B cell (primary cell): ENCODE data around the gene HTR3A. TPM values are rescaled to one million over a fixed set of nuclear protein-coding genes. Genes with fewer than 3 reads are reported as not detected.

Experiments used
- ATAC-seq: fragments of 200-7000 bp; cut with Tn5 transposase; one replicate; pipeline ENCODE4 v1.10.0; 2021; ENCODE audit warnings: low read depth, mild to moderate bottlenecking, moderate number of reproducible peaks, moderate library complexity
- CTCF ChIA-PET: fragments of 350-600 bp; sonication (Branson Sonifier 250); formaldehyde crosslinking; loops from one replicate; lab custom pipeline; 2021; ENCODE audit warnings: antibody characterized with exemption, inconsistent platforms; lab: Charles Lee
- POLR2A ChIA-PET: fragments of 350-600 bp; sonication (Branson Sonifier 250); formaldehyde crosslinking; loops from one replicate; lab custom pipeline; 2021; ENCODE audit warnings: antibody characterized with exemption; lab: Charles Lee
- DNase-seq: peaks from one replicate; pipeline ENCODE4 v3.0.0; 2013
- H2AFZ ChIP-seq: 2 replicates; pipeline ENCODE4 v1.6.1; 2012; ENCODE audit warnings: mild to moderate bottlenecking, low read depth, low read length; ENCODE audit not compliant: insufficient read depth, poor library complexity, severe bottlenecking
- H3K27ac ChIP-seq, 2 donors: 1 replicate in 1 of 2; 2 replicates in 1 of 2; pipeline ENCODE4 v1.5.1; 2012 to 2013; ENCODE audit warnings: low read length in 2 of 2, mild to moderate bottlenecking in 2 of 2, moderate library complexity in 1 of 2
- H3K27me3 ChIP-seq, 4 experiments: fragments of 200-600 bp in 1 of 4; sonication (generic) in 1 of 4; replicated peaks in 1 of 4; 1 replicate in 2 of 4; 2 replicates in 2 of 4; pipeline versions ENCODE4 v1.6.1 to v1.7.0; 2013 to 2016; ENCODE audit warnings: low read length in 3 of 4, mild to moderate bottlenecking in 2 of 4, mixed read lengths in 1 of 4, moderate library complexity in 1 of 4; ENCODE audit not compliant: insufficient read depth in 4 of 4, control insufficient read depth in 3 of 4; ENCODE audit errors: control extremely low read depth in 1 of 4
- H3K36me3 ChIP-seq, 2 experiments: replicated peaks in 1 of 2; 1 replicate in 1 of 2; 2 replicates in 1 of 2; pipeline versions ENCODE4 v1.6.1 to v1.7.1; 2013; ENCODE audit warnings: low read length in 1 of 2; ENCODE audit not compliant: insufficient read depth in 2 of 2, control insufficient read depth in 1 of 2; ENCODE audit errors: control extremely low read depth in 1 of 2, extremely low read depth in 1 of 2
- H3K4me1 ChIP-seq, 2 donors: fragments of 200-600 bp in 1 of 2; sonication (generic) in 1 of 2; 1 replicate in 1 of 2; 2 replicates in 1 of 2; pipeline versions ENCODE4 v1.5.1 to v1.6.1; 2013 to 2017; ENCODE audit warnings: low read length in 2 of 2; ENCODE audit not compliant: control insufficient read depth in 2 of 2, insufficient read depth in 2 of 2
- H3K4me2 ChIP-seq: replicated peaks from 2 replicates; pipeline ENCODE3; 2012; ENCODE audit warnings: mild to moderate bottlenecking, low read depth, low read length; ENCODE audit not compliant: poor library complexity, severe bottlenecking
- H3K4me3 ChIP-seq, 5 experiments: fragments of 200-600 bp in 1 of 5; sonication (generic) in 1 of 5; 1 replicate in 3 of 5; 2 replicates in 2 of 5; pipeline versions ENCODE4 v1.5.1 to v1.7.0; 2011 to 2016; ENCODE audit warnings: low read length in 4 of 5, mild to moderate bottlenecking in 4 of 5, low read depth in 2 of 5, control low read depth in 1 of 5, moderate library complexity in 1 of 5; ENCODE audit not compliant: insufficient read depth in 1 of 5; ENCODE audit errors: control extremely low read depth in 1 of 5, extremely low read depth in 1 of 5
- H3K79me2 ChIP-seq: fragments of 200-600 bp; sonication (generic); one replicate; pipeline ENCODE4 v1.6.0; 2016; ENCODE audit warnings: low read length; ENCODE audit not compliant: control insufficient read depth, insufficient read depth
- H3K9ac ChIP-seq: fragments of 200-600 bp; sonication (generic); 2 replicates; pipeline ENCODE4 v1.6.1; 2017; ENCODE audit warnings: mild to moderate bottlenecking, low read length, moderate library complexity
- H3K9me3 ChIP-seq, 3 donors: one replicate each; pipeline versions ENCODE4 v1.6.1 to v1.7.1; 2013; ENCODE audit warnings: low read length in 2 of 3; ENCODE audit not compliant: control insufficient read depth in 2 of 3, insufficient read depth in 1 of 3; ENCODE audit errors: control extremely low read depth in 1 of 3
- H4K20me1 ChIP-seq: 2 replicates; pipeline ENCODE4 v1.6.0; 2012; ENCODE audit warnings: mild to moderate bottlenecking, low read length; ENCODE audit not compliant: insufficient read depth, control insufficient read depth, poor library complexity, severe bottlenecking
- H3K27ac Mint-ChIP-seq: one replicate; pipeline ENCODE4 v1.8.0; 2021; ENCODE audit warnings: mixed read lengths
- H3K27me3 Mint-ChIP-seq: one replicate; pipeline ENCODE4 v1.8.0; 2021; ENCODE audit warnings: mixed read lengths
- H3K4me1 Mint-ChIP-seq: one replicate; pipeline ENCODE4 v1.8.0; 2021; ENCODE audit warnings: mixed read lengths
- H3K4me3 Mint-ChIP-seq: one replicate; pipeline ENCODE4 v1.8.0; 2021; ENCODE audit warnings: mixed read lengths
- H3K9me3 Mint-ChIP-seq: one replicate; pipeline ENCODE4 v1.8.0; 2022; ENCODE audit warnings: mixed read lengths; ENCODE audit not compliant: insufficient read depth
- EZH2 ChIP-seq: IDR thresholded peaks from 2 replicates; pipeline ENCODE4 v1.6.1; 2012; ENCODE audit warnings: borderline replicate concordance, low read depth, mild to moderate bottlenecking, moderate library complexity, low read length; ENCODE audit not compliant: insufficient read depth, poor library complexity, severe bottlenecking
- WGBS: methylation state at CpG from one replicate; pipeline ENCODE4 v1.1.5; 2013; ENCODE audit warnings: missing lambda C conversion rate; ENCODE audit not compliant: insufficient coverage; 5-methylcytosine and 5-hydroxymethylcytosine counted together
- intact Hi-C: fragments of 100-400 bp; cut with micrococcal nuclease; formaldehyde crosslinking; loops from one replicate; pipeline ENCODE4 v1.10.0; 2022
- polyA plus RNA-seq: library from polyadenylated mRNA; depleted of rRNA; stranded (reverse); fragments of >200 nt; gene quantifications from 2 replicates; pipeline ENCODE4 v1.2.3, GENCODE V29; 2012
- total RNA-seq, 2 donors: library from RNA; stranded (reverse); fragments of 120-200 nt in 1 of 2; gene quantifications; 1 replicate in 1 of 2; 2 replicates in 1 of 2; pipeline versions ENCODE4 v1.2.3 to v1.2.4, GENCODE V29; 2013 to 2022
- TF ChIP-seq, protein P1 (sequence below): fragments of 200-600 bp; IDR thresholded peaks from one replicate; pipeline ENCODE4 v1.8.0; 2022; ENCODE audit warnings: antibody characterized with exemption, mild to moderate bottlenecking

HTR3A gene
- total and polyA plus RNA-seq, 2 donors (not counting 1 experiment from before 2014, with no cell fraction given): 8.1 to 16.1 TPM

DNA sequence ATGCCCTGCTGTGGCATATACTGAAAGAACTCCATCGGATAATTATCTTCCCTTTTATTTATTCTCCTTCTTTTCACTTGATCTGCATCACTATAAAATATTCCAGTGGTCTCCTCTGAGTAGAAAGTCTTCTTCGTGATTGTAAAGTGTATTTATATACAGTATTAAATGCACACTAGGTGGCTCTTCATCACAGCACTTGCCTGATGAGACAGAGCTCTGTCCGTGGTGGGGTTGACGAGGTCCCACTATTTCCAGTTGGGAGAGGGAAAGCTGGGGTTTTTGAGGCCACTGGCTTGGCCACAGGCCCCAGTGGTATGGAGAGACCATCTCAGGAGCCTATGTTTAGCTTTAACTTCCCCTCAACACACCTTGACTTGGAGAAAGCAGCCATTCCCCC, 53.0 kb downstream of the HTR3A start:
- CTCF ChIA-PET: interaction anchor here (2.2 to 15.6 kb wide), 3 partner anchors 131 to 233 kb away, joined by 7 to 391 read pairs (median 7); no protein-coding TSS in a partner anchor
- Histone ChIP-seq H3K4me1 (no peaks in the 10 kb centered on the region), H3K4me3 (no peak overlapping the region), H3K4me2 (no peak overlapping the region), H3K9ac (no peak overlapping the region), H2AFZ (no peak overlapping the region), H3K79me2 (no peaks in the 10 kb centered on the region), H3K36me3 (no peaks in the 10 kb centered on the region), H3K9me3 (no peaks in the 10 kb centered on the region), H3K27ac (no peak overlapping the region), H3K27me3 (peaks cover 0 to 9% (median 4%) of the 10 kb centered on the region in 4 experiments), H4K20me1 (no peaks in the 10 kb centered on the region)
- intact Hi-C loops: no loop called here
- Mint-ChIP-seq H3K4me1 (peaks cover 3% of the 10 kb centered on the region), H3K27me3 (peaks cover 26% of the 10 kb centered on the region), H3K9me3 (no peaks in the 10 kb centered on the region), H3K4me3 (no peak overlapping the region), H3K27ac (no peak overlapping the region)
- WGBS: 80% methylated on average over 1 of the region's 4 CpGs
- POLR2A ChIA-PET: no interaction called here
- ATAC-seq (no peak), DNase-seq (no peak)
- no peak for TF ChIP-seq EZH2
- TF ChIP-seq, protein P1, sequence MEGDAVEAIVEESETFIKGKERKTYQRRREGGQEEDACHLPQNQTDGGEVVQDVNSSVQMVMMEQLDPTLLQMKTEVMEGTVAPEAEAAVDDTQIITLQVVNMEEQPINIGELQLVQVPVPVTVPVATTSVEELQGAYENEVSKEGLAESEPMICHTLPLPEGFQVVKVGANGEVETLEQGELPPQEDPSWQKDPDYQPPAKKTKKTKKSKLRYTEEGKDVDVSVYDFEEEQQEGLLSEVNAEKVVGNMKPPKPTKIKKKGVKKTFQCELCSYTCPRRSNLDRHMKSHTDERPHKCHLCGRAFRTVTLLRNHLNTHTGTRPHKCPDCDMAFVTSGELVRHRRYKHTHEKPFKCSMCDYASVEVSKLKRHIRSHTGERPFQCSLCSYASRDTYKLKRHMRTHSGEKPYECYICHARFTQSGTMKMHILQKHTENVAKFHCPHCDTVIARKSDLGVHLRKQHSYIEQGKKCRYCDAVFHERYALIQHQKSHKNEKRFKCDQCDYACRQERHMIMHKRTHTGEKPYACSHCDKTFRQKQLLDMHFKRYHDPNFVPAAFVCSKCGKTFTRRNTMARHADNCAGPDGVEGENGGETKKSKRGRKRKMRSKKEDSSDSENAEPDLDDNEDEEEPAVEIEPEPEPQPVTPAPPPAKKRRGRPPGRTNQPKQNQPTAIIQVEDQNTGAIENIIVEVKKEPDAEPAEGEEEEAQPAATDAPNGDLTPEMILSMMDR: no peak

DNA sequence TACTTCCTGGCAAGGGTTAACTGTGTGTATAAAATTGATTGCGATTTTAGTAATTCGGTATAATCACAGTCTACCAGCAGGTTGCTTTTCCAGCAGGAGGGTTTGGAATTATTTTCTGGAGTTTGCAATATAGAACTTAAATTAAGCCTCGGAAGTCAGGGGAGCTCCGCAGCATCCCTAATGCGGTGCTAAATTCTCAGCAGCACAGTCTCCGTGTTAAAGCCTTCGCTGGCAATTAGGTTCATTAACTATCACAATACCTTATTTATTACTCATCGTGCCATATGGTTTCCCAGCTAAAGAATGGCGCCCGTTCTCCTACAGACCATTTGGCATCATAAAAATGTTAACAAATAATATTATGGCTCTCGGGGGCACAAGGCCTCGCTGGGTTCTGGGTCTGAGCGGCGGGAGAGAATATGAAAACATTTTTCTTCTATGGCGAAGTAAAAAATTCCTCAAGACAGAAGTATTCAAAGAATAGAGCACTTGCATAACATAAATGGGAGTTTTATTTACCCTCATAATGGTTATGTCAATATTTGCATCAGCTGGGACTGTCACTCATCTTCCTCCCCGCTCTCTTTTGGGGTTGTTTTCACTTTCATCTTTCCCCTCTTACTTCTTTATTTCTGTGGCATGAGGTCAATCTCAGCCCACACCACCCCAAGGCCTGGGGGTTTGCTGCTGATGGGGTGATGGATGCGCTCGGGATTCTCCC, 56.5 kb downstream of the HTR3A start:
- Histone ChIP-seq H4K20me1 (no peaks in the 10 kb centered on the region), H2AFZ (no peak overlapping the region), H3K79me2 (no peaks in the 10 kb centered on the region), H3K27ac (no peak overlapping the region), H3K9me3 (no peaks in the 10 kb centered on the region), H3K36me3 (no peaks in the 10 kb centered on the region), H3K4me1 (peaks cover 0 to 9% of the 10 kb centered on the region in 2 donors), H3K4me3 (no peak overlapping the region), H3K4me2 (no peak overlapping the region), H3K9ac (no peak overlapping the region), H3K27me3 (peaks cover 0 to 20% (median 8%) of the 10 kb centered on the region in 4 experiments)
- CTCF ChIA-PET: interaction anchor here (1.1 to 15.6 kb wide), 4 partner anchors 23 to 230 kb away, joined by 3 to 391 read pairs (median 4); no protein-coding TSS in a partner anchor
- Mint-ChIP-seq H3K4me3 (no peak overlapping the region), H3K27ac (no peak overlapping the region), H3K4me1 (peaks cover 5% of the 10 kb centered on the region), H3K9me3 (no peaks in the 10 kb centered on the region), H3K27me3 (peaks cover 40% of the 10 kb centered on the region)
- DNase-seq (no peak), ATAC-seq (no peak)
- POLR2A ChIA-PET: no interaction called here
- intact Hi-C loops: no loop called here
- 93% methylated on average over 6 of the region's 18 CpGs for WGBS
- TF ChIP-seq, protein P1: no peak
- TF ChIP-seq EZH2: no peak
